ENCODE measurements around the gene DSC3. TPM values are rescaled to one million over a fixed set of nuclear protein-coding genes. Genes with fewer than 3 reads are reported as not detected.

DSC3 gene
- total RNA-seq, 1 experiment from 2014 or later = 14.6 TPM

- POLR2A ChIA-PET (ENCODE audit: unreplicated experiment) = no interaction called here
- Histone ChIP-seq H3K36me3 (ENCODE audit: low read depth, low read length) (no peaks in the 10 kb centered on the region), H3K4me3 (ENCODE audit: low read length) (no peak overlapping the region), H3K27ac (ENCODE audit: low read length) (no peak overlapping the region), H3K9me3 (ENCODE audit: low read length) (no peaks in the 10 kb centered on the region), H3K27me3 (ENCODE audit: low read length) (no peaks in the 10 kb centered on the region), H3K79me2 (ENCODE audit: low read length) (no peaks in the 10 kb centered on the region), H3K9me2 (replicated peaks; ENCODE audit: low read length) (no peaks in the 10 kb centered on the region), H3K4me1 (ENCODE audit: insufficient read depth, low read length) (no peaks in the 10 kb centered on the region), H3F3A (ENCODE audit: low read length, unreplicated experiment) (no peaks in the 10 kb centered on the region), H3K9ac (ENCODE audit: low read length) (no peak overlapping the region), H2AFZ (ENCODE audit: low read length) (no peak overlapping the region), H4K20me1 (ENCODE audit: low read length) (no peaks in the 10 kb centered on the region), H3K4me2 (ENCODE audit: low read length) (no peak overlapping the region)
- TF ChIP-seq EZH2 (IDR thresholded peaks at IDR 0.05; ENCODE audit: low read length, unreplicated experiment) (no peak), CTCF (conservative IDR thresholded peaks at IDR 0.05; ENCODE audit: low read depth, low read length) (no peak), EZH2phosphoT487 (IDR thresholded peaks at IDR 0.05; ENCODE audit: borderline replicate concordance, low read length) (no peak)
- CTCF ChIA-PET = no interaction called here
- intact Hi-C loops (cut with micrococcal nuclease) = no loop called here
- no peak for DNase-seq
- BruUV-seq (replicated peaks) = no TSS peak
- no peak for ATAC-seq
These were observed 22.7 kb upstream of the DSC3 start for GRCh38 chr18:31065036-31065773.

GRCh38 chr18:31064130-31064529 lies 21.6 kb upstream of the DSC3 start:
- Histone ChIP-seq H3K79me2 (ENCODE audit: low read length) (no peaks in the 10 kb centered on the region), H3K4me1 (ENCODE audit: insufficient read depth, low read length) (no peaks in the 10 kb centered on the region), H3K36me3 (ENCODE audit: low read depth, low read length) (no peaks in the 10 kb centered on the region), H3K27ac (ENCODE audit: low read length) (no peak overlapping the region), H3K4me2 (ENCODE audit: low read length) (no peak overlapping the region), H3K9me3 (ENCODE audit: low read length) (no peaks in the 10 kb centered on the region), H3K4me3 (ENCODE audit: low read length) (no peak overlapping the region), H3K9ac (ENCODE audit: low read length) (no peak overlapping the region), H2AFZ (ENCODE audit: low read length) (no peak overlapping the region), H3F3A (ENCODE audit: low read length, unreplicated experiment) (no peaks in the 10 kb centered on the region), H3K27me3 (ENCODE audit: low read length) (no peaks in the 10 kb centered on the region), H4K20me1 (ENCODE audit: low read length) (no peaks in the 10 kb centered on the region), H3K9me2 (replicated peaks; ENCODE audit: low read length) (no peaks in the 10 kb centered on the region)
- POLR2A ChIA-PET (ENCODE audit: unreplicated experiment) = no interaction called here
- ATAC-seq (peak; percentile 83), DNase-seq (no peak)
- CTCF ChIA-PET = no interaction called here
- intact Hi-C loops (cut with micrococcal nuclease) = no loop called here
- TF ChIP-seq EZH2phosphoT487 (IDR thresholded peaks at IDR 0.05; ENCODE audit: borderline replicate concordance, low read length) (no peak), CTCF (conservative IDR thresholded peaks at IDR 0.05; ENCODE audit: low read depth, low read length) (no peak), EZH2 (IDR thresholded peaks at IDR 0.05; ENCODE audit: low read length, unreplicated experiment) (no peak)
- BruUV-seq (replicated peaks) = no TSS peak

GRCh38 chr18:31061945-31062344 lies 19.4 kb upstream of the DSC3 start:
- Histone ChIP-seq H3K27me3 (ENCODE audit: low read length) (no peaks in the 10 kb centered on the region), H3K4me3 (ENCODE audit: low read length) (no peak overlapping the region), H3K9me2 (replicated peaks; ENCODE audit: low read length) (no peaks in the 10 kb centered on the region), H3K9me3 (ENCODE audit: low read length) (no peaks in the 10 kb centered on the region), H3K4me2 (ENCODE audit: low read length) (no peak overlapping the region), H3K4me1 (ENCODE audit: insufficient read depth, low read length) (no peaks in the 10 kb centered on the region), H2AFZ (ENCODE audit: low read length) (no peak overlapping the region), H3K27ac (ENCODE audit: low read length) (no peak overlapping the region), H3K79me2 (ENCODE audit: low read length) (no peaks in the 10 kb centered on the region), H4K20me1 (ENCODE audit: low read length) (no peaks in the 10 kb centered on the region), H3K36me3 (ENCODE audit: low read depth, low read length) (no peaks in the 10 kb centered on the region), H3K9ac (ENCODE audit: low read length) (no peak overlapping the region), H3F3A (ENCODE audit: low read length, unreplicated experiment) (no peaks in the 10 kb centered on the region)
- intact Hi-C loops (cut with micrococcal nuclease) = no loop called here
- POLR2A ChIA-PET (ENCODE audit: unreplicated experiment) = no interaction called here
- no TSS peak for BruUV-seq (replicated peaks)
- DNase-seq (no peak), ATAC-seq (no peak; the same call in 1 of the 2 replicates)
- TF ChIP-seq CTCF (conservative IDR thresholded peaks at IDR 0.05; ENCODE audit: low read depth, low read length) (no peak), EZH2phosphoT487 (IDR thresholded peaks at IDR 0.05; ENCODE audit: borderline replicate concordance, low read length) (no peak), EZH2 (IDR thresholded peaks at IDR 0.05; ENCODE audit: low read length, unreplicated experiment) (no peak)
- CTCF ChIA-PET = no interaction called here
